SK-N-MC (cell line): ENCODE results near the gene CHRM5.

Source experiments
- EZH2 ChIP-seq: fragments of 200-600 bp; sonication (generic); IDR thresholded peaks from one replicate; pipeline ENCODE4 v1.6.1; 2017; ENCODE audit warnings: antibody characterized with exemption
- FOXP2 ChIP-seq: optimal IDR thresholded peaks from 2 replicates; pipeline ENCODE3; 2011; ENCODE audit warnings: mild to moderate bottlenecking, moderate library complexity; ENCODE audit not compliant: insufficient read depth; ENCODE audit errors: extremely low read length, control extremely low read depth
- POLR2AphosphoS5 ChIP-seq: IDR thresholded peaks from 2 replicates; pipeline ENCODE4 v1.6.1; 2012; ENCODE audit warnings: mild to moderate bottlenecking, low read depth, low read length, borderline replicate concordance

DNA sequence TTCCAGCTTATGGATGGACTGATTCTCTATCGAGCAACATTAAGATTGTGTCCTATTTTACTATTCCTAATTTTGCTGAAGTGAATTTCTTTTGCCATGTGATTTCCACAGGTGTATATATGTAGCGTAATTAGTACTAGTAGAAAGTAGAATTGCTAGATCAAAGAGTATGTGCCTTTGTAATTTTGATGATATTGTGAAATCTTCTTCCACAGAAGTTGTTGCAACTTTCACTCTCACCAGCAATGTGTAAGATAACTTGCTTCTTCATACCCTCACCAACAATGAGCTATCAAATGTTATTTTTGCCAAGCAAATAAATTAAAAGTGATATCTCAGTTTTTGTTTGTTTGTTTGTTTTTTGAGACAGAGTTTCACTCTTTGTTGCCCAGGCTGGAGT lies 139.0 kb downstream of the CHRM5 start:
- TF ChIP-seq EZH2 (no peak), FOXP2 (no peak), POLR2AphosphoS5 (no peak)
